Chondrocyte (in vitro differentiated cells): Measurements from ENCODE around the gene THBS1. TPM values are rescaled to one million over a fixed set of nuclear protein-coding genes. Genes with fewer than 3 reads are reported as not detected.

ENCODE experiments used
- DNase-seq: peaks from one replicate; pipeline ENCODE4 v3.0.0; 2021; ENCODE audit warnings: mixed read lengths, low spot score
- H3K27ac Mint-ChIP-seq: one replicate; pipeline ENCODE4 v1.8.0; 2021; ENCODE audit warnings: mild to moderate bottlenecking, moderate library complexity, mixed read lengths; ENCODE audit not compliant: unreplicated experiment
- H3K27me3 Mint-ChIP-seq: 2 replicates; pipeline ENCODE4 v1.8.0; 2021; ENCODE audit warnings: low read depth, mixed read lengths
- H3K36me3 Mint-ChIP-seq: 2 replicates; pipeline ENCODE4 v1.8.0; 2021; ENCODE audit warnings: low read depth, mixed read lengths
- H3K4me1 Mint-ChIP-seq: 2 replicates; pipeline ENCODE4 v1.8.0; 2021; ENCODE audit warnings: low read depth, mild to moderate bottlenecking, mixed read lengths
- H3K4me3 Mint-ChIP-seq: one replicate; pipeline ENCODE4 v1.8.0; 2021; ENCODE audit warnings: mild to moderate bottlenecking, moderate library complexity, mixed read lengths; ENCODE audit not compliant: unreplicated experiment
- H3K9me3 Mint-ChIP-seq: 2 replicates; pipeline ENCODE4 v1.8.0; 2021; ENCODE audit warnings: low read depth, mixed read lengths
- total RNA-seq: library from RNA; stranded (reverse); gene quantifications from 3 replicates; pipeline ENCODE4 v1.2.1, GENCODE V29; 2021
- TF ChIP-seq, protein P1 (sequence below): fragments of 200-600 bp; sonication (generic); IDR thresholded peaks from 2 replicates; pipeline ENCODE4 v1.5.0; 2021; ENCODE audit warnings: antibody characterized with exemption, mild to moderate bottlenecking, moderate library complexity

THBS1 gene
- total RNA-seq, 1 donor from 2014 or later: 2,361 TPM

DNA sequence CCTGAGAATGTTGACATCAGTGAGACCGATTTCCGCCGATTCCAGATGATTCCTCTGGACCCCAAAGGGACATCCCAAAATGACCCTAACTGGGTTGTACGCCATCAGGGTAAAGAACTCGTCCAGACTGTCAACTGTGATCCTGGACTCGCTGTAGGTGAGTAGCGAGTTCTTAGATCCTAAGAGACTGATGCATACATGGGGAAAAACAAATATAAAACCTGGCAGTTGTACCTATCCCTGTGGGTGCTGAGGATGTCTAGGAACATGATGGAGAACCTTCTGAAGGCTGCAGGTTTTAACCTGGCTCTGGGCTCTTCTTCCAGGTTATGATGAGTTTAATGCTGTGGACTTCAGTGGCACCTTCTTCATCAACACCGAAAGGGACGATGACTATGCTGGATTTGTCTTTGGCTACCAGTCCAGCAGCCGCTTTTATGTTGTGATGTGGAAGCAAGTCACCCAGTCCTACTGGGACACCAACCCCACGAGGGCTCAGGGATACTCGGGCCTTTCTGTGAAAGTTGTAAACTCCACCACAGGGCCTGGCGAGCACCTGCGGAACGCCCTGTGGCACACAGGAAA, 12.3 kb downstream of the THBS1 start:
- no peak for DNase-seq
- H3K9me3 Mint-ChIP-seq: no peaks in the 10 kb centered on the region
- TF ChIP-seq, protein P1, sequence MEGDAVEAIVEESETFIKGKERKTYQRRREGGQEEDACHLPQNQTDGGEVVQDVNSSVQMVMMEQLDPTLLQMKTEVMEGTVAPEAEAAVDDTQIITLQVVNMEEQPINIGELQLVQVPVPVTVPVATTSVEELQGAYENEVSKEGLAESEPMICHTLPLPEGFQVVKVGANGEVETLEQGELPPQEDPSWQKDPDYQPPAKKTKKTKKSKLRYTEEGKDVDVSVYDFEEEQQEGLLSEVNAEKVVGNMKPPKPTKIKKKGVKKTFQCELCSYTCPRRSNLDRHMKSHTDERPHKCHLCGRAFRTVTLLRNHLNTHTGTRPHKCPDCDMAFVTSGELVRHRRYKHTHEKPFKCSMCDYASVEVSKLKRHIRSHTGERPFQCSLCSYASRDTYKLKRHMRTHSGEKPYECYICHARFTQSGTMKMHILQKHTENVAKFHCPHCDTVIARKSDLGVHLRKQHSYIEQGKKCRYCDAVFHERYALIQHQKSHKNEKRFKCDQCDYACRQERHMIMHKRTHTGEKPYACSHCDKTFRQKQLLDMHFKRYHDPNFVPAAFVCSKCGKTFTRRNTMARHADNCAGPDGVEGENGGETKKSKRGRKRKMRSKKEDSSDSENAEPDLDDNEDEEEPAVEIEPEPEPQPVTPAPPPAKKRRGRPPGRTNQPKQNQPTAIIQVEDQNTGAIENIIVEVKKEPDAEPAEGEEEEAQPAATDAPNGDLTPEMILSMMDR: no peak
- H3K27me3 Mint-ChIP-seq: no peaks in the 10 kb centered on the region
- peak overlapping the region; percentile 74 for H3K27ac Mint-ChIP-seq
- H3K4me1 Mint-ChIP-seq: peaks cover 87% of the 10 kb centered on the region
- peaks cover 73% of the 10 kb centered on the region for H3K36me3 Mint-ChIP-seq
- peak overlapping the region; percentile 47 for H3K4me3 Mint-ChIP-seq

DNA sequence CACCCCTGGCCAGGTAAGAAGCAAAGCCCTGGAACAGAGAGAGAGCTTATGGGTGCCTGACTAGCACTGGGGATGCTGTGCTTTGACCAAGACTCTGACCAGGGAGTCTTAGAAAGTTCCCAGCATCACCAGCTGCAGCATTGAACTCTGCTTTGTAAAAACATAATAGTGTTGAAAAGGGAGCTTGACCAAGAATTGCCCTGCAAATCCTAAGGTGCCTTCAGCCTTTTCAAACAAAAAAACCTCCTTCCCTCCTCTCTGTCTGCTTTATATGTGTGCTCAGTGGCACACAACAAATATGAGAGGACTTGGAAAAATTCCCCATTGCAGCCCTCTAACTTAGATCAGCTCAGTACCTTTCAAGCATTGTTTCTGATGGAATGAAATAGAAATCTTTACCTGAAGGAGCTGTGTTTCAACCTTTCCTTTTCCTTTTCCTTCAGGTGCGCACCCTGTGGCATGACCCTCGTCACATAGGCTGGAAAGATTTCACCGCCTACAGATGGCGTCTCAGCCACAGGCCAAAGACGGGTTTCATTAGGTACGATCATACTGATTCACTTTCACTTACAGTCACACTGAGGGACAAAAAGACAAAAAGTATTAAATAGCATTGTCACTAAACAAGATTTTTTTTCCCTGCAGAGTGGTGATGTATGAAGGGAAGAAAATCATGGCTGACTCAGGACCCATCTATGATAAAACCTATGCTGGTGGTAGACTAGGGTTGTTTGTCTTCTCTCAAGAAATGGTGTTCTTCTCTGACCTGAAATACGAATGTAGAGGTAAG, 13.0 kb downstream of the THBS1 start:
- TF ChIP-seq, protein P1: peak; percentile 13
- no peak for DNase-seq
- H3K4me1 Mint-ChIP-seq: peaks cover 87% of the 10 kb centered on the region
- no peaks in the 10 kb centered on the region for H3K9me3 Mint-ChIP-seq
- no peaks in the 10 kb centered on the region for H3K27me3 Mint-ChIP-seq
- H3K27ac Mint-ChIP-seq: peak overlapping the region; percentile 74
- H3K4me3 Mint-ChIP-seq: peak overlapping the region; percentile 25
- H3K36me3 Mint-ChIP-seq: peaks cover 67% of the 10 kb centered on the region

DNA sequence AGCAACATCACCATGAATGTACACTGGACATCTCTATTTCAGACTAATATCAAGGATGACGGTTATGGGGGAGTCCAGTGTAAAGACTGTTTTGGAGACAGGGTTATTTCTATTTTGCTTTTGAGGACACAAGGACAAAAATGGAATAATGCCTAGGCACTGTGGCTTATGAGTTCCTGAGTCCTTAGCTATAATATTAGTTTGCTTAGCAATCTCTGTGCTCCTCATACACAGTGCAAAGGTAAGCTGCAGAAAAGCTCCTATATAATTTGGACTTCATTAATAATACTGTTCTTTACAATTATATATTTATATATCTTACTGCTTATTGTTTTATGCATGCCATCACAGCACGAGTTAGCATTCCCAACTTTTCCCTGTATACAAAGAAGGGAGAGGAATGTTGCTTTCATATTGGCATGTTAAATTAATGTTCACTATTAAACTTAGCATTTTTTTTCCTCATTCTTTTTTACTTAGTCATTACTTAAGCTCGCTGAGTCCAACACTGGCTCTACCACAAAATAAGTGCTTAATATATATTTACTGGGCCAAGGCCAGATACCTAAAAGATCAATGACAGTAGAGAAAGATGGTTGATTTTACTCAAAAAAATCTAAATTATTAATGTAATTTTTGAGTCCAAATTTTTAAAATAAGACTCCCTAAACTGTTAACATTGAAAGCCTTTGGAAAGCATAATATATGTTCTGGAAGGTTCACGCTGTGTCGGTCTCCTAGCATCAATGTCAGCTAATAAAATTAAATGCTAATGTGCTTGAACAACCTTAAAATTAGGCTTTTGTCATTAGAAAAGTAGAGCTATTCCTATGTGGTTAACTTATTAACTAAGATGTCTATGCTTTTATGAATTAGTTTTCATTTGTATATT, 13.8 kb downstream of the THBS1 start:
- H3K27ac Mint-ChIP-seq: peak overlapping the region; percentile 74
- no peaks in the 10 kb centered on the region for H3K9me3 Mint-ChIP-seq
- no peaks in the 10 kb centered on the region for H3K27me3 Mint-ChIP-seq
- peaks cover 59% of the 10 kb centered on the region for H3K36me3 Mint-ChIP-seq
- peak overlapping the region; percentile 37 for H3K4me3 Mint-ChIP-seq
- no peak for DNase-seq
- peaks cover 87% of the 10 kb centered on the region for H3K4me1 Mint-ChIP-seq
- TF ChIP-seq, protein P1: no peak

DNA sequence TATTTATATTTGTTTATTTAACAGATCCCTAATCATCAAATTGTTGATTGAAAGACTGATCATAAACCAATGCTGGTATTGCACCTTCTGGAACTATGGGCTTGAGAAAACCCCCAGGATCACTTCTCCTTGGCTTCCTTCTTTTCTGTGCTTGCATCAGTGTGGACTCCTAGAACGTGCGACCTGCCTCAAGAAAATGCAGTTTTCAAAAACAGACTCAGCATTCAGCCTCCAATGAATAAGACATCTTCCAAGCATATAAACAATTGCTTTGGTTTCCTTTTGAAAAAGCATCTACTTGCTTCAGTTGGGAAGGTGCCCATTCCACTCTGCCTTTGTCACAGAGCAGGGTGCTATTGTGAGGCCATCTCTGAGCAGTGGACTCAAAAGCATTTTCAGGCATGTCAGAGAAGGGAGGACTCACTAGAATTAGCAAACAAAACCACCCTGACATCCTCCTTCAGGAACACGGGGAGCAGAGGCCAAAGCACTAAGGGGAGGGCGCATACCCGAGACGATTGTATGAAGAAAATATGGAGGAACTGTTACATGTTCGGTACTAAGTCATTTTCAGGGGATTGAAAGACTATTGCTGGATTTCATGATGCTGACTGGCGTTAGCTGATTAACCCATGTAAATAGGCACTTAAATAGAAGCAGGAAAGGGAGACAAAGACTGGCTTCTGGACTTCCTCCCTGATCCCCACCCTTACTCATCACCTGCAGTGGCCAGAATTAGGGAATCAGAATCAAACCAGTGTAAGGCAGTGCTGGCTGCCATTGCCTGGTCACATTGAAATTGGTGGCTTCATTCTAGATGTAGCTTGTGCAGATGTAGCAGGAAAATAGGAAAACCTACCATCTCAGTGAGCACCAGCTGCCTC, 14.7 kb downstream of the THBS1 start:
- Mint-ChIP-seq H3K9me3 (no peaks in the 10 kb centered on the region), H3K27ac (peak overlapping the region; percentile 78), H3K27me3 (no peaks in the 10 kb centered on the region), H3K4me3 (peak overlapping the region; percentile 46), H3K4me1 (peaks cover 87% of the 10 kb centered on the region), H3K36me3 (peaks cover 51% of the 10 kb centered on the region)
- TF ChIP-seq, protein P1: no peak
- no peak for DNase-seq
